Iris pigment epithelial cell (primary cell): ENCODE data around the gene LRP1B.
"Not testable (repeated sequence)": the region's sequence is repeated elsewhere in the genome, so short reads cannot be mapped to it uniquely, and the experiment has no call there.

Experiments
- DNase-seq: peaks from one replicate; pipeline ENCODE4 v3.0.0-alpha.2; 2011; ENCODE audit warnings: low read depth

Gene LRP1B

DNA sequence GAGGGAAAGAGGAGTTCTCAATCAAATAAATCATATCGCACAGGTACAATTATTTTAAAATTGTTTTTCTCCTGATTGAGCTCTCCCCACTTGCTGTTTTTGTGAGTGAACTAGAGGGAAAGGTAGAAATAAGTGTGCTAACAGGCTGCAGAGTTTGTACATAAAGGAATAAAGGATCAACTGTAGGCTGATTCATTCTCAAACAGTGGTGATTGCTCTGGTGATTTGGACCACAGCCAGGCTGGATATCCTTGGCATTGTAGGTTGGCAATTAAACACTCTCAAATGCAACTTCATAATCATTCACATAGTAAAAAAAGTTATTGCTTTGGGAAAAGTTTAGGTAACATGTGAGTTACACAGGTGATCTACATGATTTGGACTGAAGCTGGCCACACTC, 29.8 kb downstream of the LRP1B start:
- no peak for DNase-seq

DNA sequence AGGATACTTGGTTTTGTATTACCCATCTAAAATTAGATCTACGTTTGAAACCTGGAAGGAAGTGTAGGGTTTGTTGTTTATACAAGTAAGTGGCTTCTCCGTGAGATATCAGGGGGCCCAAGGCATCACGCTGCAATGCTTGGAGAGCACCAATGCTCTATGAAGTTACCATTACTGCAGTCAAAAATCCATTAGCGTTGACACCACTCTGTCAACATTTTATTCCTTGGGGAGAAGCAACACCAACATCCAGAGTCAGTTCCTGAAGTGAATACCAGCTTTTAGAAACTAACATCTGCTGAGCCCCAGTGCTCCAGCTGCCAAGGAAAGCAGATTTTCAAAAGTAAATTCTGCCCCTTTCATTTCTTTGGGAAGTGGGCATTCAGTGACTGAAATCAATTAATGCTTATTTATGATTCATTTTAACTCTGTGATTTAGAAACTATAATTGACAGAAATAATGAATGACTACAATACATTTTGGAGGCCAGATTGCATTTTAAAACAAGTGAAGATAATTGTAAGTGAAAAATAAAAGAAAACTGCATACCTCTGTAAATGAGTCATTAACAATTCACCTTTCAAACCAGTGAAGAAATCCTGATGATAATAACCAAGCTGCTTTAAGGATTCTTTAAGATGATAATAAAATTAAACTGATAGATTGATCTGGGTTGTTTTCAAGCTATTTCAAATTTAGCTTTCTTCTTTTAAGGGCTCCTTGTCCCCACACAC, 30.5 kb downstream of the LRP1B start:
- no peak for DNase-seq

- DNase-seq = no peak
These were observed 33.1 kb downstream of the LRP1B start for GRCh38 chr2:142097711-142098110.

GRCh38 chr2:142095647-142096046, 35.2 kb downstream of the LRP1B start:
- no peak for DNase-seq

DNA sequence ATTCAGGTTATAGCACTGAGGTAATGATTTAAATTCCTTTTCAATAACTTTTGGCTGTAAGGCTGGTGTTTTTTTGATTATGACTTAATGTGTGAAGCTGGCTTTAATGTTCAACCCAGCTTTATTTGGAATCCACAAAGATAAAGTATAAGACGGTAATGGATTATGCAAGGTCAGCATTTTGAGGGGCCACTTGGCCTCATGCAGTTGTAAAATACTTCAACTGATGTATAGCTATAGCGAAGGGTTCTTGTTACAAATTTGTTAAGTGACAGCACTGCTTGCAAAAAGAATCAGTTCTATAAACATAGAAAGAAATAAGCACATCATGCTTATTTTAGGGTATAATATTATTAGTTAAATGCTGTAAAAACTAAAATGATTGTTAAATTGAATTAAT, 36.6 kb downstream of the LRP1B start:
- DNase-seq = no peak

DNA sequence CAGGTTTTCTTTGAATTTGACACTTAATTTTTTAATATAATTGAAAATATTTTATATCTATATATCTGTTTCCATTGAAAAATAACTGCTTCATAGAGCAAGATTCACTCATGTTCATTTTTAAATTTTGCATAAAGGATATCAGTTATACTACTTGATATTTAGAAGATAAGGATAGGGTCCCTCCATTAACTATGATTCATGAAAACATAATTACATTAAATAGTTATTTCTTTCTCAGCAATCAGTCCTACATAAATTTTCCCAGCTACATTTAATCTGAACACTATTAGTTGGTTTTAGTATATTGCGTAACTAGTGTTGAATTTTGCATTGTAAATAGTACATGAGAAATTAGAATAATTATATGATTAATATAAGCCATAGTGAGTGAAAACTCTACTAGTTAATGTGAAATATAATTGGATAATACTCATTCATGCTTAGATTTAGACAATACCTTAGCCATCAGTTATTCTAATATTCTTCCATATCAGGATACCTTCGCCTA, 42.7 kb downstream of the LRP1B start:
- no peak for DNase-seq

- DNase-seq = not testable (repeated sequence)
These were observed 43.2 kb downstream of the LRP1B start for GRCh38 chr2:142087585-142087984.

- no peak for DNase-seq
These were observed 48.4 kb downstream of the LRP1B start for GRCh38 chr2:142082368-142082767.

DNA sequence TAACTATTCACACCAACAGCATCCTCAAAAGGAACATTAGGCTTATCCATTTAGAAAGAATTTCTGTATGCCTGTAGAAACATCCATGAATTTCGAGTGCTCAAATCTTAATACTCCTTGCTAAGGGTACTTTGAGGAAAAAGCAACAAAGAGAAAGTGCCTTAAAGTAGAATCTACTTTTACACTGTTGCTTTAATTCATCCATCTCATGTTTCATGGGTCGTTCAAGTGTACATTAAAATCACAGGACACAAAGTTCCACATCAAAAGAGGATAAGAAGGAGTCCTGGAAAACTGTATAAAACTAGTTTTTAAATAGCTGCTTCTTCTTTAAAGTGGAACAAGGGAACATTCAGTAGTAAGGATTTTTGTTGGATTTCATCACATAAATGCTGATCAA, 54.5 kb downstream of the LRP1B start:
- no peak for DNase-seq

DNA sequence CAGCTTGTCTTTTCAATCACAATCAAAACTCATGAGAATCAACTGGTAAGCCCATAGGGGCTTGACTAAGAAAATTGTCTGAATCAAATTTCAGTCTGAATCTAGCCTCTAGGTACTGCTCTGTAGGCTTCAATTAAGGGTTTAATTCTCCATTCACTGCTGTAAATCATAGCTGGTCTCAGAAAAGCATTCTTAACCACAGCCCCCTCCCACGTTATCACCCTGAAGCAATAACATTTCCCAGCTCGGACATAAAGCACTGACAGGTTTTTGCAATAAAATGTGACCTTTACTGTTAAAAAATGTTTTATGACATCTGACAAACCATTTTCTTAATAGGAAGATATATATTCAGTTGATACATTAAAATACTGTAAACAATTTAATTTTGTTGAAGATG, 55.0 kb downstream of the LRP1B start:
- no peak for DNase-seq

DNA sequence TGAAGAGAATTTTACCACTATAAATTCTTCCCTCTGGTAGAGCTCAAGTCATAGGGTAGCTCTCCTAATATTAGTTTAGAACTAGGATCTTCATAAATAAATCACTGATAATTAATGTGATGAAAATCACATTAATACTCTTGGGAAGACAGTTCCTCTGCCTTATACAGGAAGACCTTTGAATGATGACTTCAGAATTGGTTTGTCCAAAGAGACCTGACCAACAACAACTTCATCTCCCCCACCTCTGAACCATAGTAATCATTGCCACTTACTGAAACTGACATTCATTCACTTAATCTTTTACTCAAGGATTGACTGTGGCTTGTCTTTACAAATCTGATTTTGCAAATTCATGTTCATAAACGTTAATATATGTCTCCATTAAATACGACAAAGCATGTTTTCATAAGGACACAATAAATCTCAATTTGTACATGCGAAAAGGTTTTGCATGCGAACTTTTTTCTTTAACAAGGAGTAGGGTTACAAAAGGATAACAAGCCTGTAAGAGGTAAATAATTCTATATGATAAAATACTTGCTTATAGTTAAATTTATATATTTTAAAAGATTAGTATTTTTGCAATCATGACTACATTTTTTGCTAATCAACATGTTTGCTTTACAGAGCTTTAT, 61.4 kb downstream of the LRP1B start:
- DNase-seq = no peak

DNA sequence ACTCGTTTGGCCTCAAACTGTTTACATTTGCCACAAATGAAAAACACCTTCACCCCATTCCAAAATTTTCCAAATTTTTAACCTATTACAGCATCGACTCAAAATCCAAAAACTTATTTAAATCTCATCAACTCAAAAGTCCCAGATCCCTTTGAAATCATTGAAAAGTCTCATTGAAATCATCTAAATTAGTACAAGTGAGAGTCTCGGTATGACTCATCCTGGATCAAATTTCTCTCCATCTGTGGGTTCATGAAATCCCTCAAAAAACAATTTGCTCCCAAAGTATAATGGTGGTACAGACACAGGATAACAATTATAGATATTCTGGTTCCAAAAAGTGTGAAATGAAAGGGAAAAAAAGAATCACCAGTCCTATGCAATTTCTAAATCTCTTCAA, 65.1 kb downstream of the LRP1B start:
- DNase-seq = no peak

DNA sequence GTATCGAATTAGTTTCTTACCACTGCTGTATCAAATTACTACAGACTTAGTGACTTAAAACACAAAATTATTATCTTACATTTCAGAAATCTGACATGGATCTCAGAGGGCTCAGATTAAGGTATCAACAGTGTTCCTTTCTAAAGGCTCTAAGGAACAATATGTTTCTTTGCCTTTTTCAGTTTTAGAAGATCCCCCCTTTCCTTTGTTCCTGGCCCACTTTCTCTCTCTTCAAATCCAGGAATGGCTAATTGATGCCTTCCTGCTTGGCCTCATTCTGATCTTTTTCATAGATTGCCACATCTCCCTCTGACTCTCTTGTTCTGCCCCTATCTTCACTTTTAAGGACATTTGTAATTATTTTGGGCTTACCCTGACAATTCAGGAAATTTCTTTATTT, 65.7 kb downstream of the LRP1B start:
- DNase-seq = no peak

DNA sequence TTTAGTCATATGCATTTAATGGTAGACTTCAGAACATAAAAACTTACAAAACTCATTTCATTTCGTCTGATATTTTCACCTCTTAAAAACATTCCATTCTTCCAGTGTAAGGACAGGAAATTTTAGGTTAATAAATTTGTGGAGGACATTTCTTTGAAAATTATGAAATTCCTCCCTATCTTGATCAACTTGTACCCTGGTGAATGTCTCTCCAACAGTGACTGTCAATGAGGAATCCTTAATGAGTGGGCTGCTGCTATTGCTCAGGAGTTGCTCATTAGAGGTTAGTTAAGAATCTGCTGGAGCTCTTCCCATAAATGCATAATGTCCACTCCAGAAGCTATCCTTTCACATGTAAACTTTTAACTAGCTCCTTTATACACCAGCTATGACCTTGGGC, 69.1 kb downstream of the LRP1B start:
- DNase-seq = no peak

DNA sequence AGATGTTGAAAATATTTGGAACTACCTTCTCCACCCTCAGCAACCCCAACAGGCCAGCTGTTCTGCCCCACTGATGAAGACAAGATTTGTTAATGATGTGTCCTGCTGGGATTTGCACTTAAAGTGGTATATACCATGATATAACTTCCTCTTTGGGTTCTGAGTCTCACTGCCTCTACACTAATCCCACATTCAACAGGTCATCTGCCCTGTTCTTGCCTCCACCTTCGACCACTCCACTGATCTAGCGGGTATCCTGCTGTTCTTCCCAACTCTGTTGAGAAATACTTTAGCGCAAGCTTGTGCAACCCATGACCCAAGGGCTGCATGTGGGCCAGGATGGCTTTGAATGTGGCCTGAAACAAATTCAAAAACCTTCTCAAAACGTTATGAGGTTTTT, 72.7 kb downstream of the LRP1B start:
- no peak for DNase-seq

DNA sequence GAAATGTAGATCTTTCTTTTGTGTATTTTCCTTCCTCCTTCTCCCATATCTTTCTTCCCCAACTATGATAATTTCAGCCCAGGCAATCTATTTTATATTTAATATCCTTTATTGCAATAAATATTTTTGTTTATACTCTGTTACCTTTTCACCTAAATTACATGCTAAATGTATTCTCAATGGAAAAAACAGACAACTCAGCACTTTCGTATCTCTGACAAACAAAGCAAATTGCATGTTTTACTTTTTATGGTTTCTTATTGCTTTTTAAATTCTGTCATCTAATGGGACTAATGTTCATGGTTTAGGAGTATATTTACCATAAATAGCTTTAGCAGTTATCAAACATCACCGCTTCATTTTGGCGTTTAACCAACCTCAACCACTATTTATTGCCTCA, 74.0 kb downstream of the LRP1B start:
- no peak for DNase-seq

GRCh38 chr2:142052220-142052863, 78.5 kb downstream of the LRP1B start:
- DNase-seq = no peak

DNA sequence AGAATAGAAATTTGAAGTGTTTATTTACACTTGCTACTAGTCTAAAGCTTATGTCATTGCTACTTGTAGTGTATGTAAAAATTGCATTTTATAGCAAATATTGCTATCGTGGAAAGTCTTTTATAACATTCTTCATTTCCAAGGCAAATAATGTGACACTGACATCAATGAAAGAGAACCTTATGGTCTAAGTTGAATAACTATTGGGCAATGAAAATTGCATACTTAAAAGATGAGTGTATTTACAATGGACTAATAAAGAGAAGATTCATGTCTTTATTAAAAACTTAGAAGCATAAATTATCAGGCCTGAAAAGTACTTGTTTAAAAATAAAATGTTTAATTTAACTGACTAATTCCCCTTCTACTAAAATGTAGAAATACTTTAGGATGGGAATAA, 82.2 kb downstream of the LRP1B start:
- no peak for DNase-seq

DNA sequence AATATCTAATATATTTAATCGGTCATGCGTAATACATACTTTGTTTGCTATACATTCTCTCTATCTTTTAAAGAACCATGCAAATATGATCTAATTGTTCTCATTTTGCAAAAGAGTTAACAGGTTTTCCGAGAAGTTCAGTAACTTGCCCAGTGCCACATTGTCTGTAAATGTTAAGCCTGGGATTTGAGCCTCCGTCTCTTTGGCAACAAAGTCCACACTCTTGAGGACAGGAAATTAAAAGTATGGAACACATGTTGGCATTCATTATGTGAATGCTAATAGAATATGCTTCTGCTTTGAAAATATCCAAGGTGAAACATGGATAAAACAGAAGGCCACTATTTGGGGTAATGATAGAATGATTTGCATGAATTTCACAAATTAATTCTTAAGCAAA, 85.2 kb downstream of the LRP1B start:
- DNase-seq = no peak

- peak; percentile 2 for DNase-seq
These were observed 86.6 kb downstream of the LRP1B start for GRCh38 chr2:142044197-142044596.

DNA sequence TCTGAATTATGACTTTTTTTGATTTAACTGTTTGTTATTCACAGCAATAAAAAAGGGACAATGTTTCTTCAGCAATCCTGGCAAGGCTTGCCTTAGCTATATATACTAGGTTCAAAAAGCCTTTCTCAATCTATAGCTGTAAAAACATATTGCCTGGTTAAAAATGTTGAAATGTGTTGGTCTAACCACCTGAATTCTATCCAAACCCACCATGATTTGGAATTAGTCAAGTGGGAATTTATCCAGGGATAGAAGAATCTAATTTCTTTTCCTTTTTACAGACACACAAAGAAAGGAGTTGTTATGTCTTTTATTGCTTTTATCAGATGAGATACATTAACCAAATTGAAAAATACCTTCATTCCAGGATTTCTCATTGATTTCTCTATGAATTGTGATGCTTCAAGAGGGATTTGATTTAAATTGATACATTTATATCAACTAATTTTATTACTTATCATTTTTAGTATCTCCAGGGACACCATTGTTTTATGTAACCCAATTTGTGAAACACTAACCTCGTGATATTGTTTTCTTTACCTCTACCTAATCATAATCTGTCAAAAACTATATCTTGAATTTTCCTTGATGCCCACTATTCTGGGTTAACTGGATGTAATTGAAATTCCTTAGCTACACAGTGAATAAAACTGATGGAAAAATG, 88.1 kb downstream of the LRP1B start:
- no peak for DNase-seq

GRCh38 chr2:142041996-142042395, 88.8 kb downstream of the LRP1B start:
- DNase-seq = no peak

GRCh38 chr2:142041105-142041504, 89.7 kb downstream of the LRP1B start:
- peak; percentile 10 for DNase-seq
